ENCODE data around the gene HLCS. TPM values are rescaled to one million over a fixed set of nuclear protein-coding genes. Genes with fewer than 3 reads are reported as not detected.

HLCS gene
- total RNA-seq, 6 donors from 2014 or later = 15.3 to 34.6 (median 24.1) TPM

- H3K27me3 ChIP-seq = no peaks in the 10 kb centered on the region
- peaks cover 0 to 12% (median 0%) of the 10 kb centered on the region in 4 donors for H3K36me3 ChIP-seq
- DNase-seq = no peak
- H3K4me3 ChIP-seq = no peak overlapping the region
- WGBS, 2 donors = 97 to 98% methylated on average over 6 of the region's 6 CpGs
- peaks cover 0 to 4% (median 0%) of the 10 kb centered on the region in 4 donors for H3K9me3 ChIP-seq
- H3K27ac ChIP-seq = no peak overlapping the region
- peaks cover 0 to 3% (median 0%) of the 10 kb centered on the region in 4 donors for H3K4me1 ChIP-seq
- no peak for ATAC-seq (ENCODE audit: low FRiP score in 2 of 2)
- TF ChIP-seq EP300 (IDR thresholded peaks at IDR 0.05) = no peak
- no peak for TF ChIP-seq POLR2A (IDR thresholded peaks at IDR 0.05)
- no peak for TF ChIP-seq POLR2AphosphoS5 (IDR thresholded peaks at IDR 0.05)
- no peak for TF ChIP-seq CTCF (IDR thresholded peaks at IDR 0.05)
Measured at GRCh38 chr21:36949171-36950141, 17.0 kb downstream of the HLCS start.

GRCh38 chr21:36948686-36949085 is 17.8 kb downstream of the HLCS start:
- no peak overlapping the region for H3K4me3 ChIP-seq
- peaks cover 0 to 3% (median 0%) of the 10 kb centered on the region in 4 donors for H3K4me1 ChIP-seq
- no peak overlapping the region for H3K27ac ChIP-seq
- no peaks in the 10 kb centered on the region for H3K27me3 ChIP-seq
- 87 to 92% methylated on average over 6 of the region's 6 CpGs for WGBS, 2 donors
- ATAC-seq (ENCODE audit: low FRiP score in 2 of 2) (no peak), DNase-seq (no peak)
- H3K36me3 ChIP-seq = peaks cover 0 to 12% (median 0%) of the 10 kb centered on the region in 4 donors
- no peak for TF ChIP-seq EP300 (IDR thresholded peaks at IDR 0.05)
- TF ChIP-seq POLR2A (IDR thresholded peaks at IDR 0.05) = no peak
- TF ChIP-seq CTCF (IDR thresholded peaks at IDR 0.05) = no peak
- TF ChIP-seq POLR2AphosphoS5 (IDR thresholded peaks at IDR 0.05) = no peak
- peaks cover 0 to 4% (median 0%) of the 10 kb centered on the region in 4 donors for H3K9me3 ChIP-seq

GRCh38 chr21:36946949-36947356 is 19.5 kb downstream of the HLCS start:
- TF ChIP-seq POLR2AphosphoS5 (IDR thresholded peaks at IDR 0.05) (no peak), EP300 (IDR thresholded peaks at IDR 0.05) (no peak), CTCF (IDR thresholded peaks at IDR 0.05) (no peak), POLR2A (IDR thresholded peaks at IDR 0.05) (no peak)
- Histone ChIP-seq H3K9me3 (peaks cover 0 to 4% (median 0%) of the 10 kb centered on the region in 4 donors), H3K4me1 (peaks cover 0 to 3% (median 0%) of the 10 kb centered on the region in 4 donors), H3K27me3 (no peaks in the 10 kb centered on the region), H3K36me3 (peaks cover 0 to 12% (median 0%) of the 10 kb centered on the region in 4 donors), H3K27ac (no peak overlapping the region), H3K4me3 (no peak overlapping the region)
- ATAC-seq (ENCODE audit: low FRiP score in 2 of 2) (no peak), DNase-seq (no peak)
- WGBS, 2 donors = 61 to 69% methylated on average over 11 of the region's 11 CpGs

GRCh38 chr21:36945496-36946138 is 20.9 kb downstream of the HLCS start:
- Histone ChIP-seq H3K36me3 (peaks cover 0 to 12% (median 0%) of the 10 kb centered on the region in 4 donors), H3K27ac (no peak overlapping the region), H3K4me1 (peaks cover 0 to 3% (median 0%) of the 10 kb centered on the region in 4 donors), H3K4me3 (no peak overlapping the region), H3K27me3 (no peaks in the 10 kb centered on the region), H3K9me3 (peaks cover 0 to 4% (median 0%) of the 10 kb centered on the region in 4 donors)
- no peak for ATAC-seq (ENCODE audit: low FRiP score in 2 of 2)
- DNase-seq = no peak
- WGBS, 2 donors = 89 to 93% methylated on average over 6 of the region's 6 CpGs
- no peak for TF ChIP-seq EP300 (IDR thresholded peaks at IDR 0.05)
- no peak for TF ChIP-seq POLR2AphosphoS5 (IDR thresholded peaks at IDR 0.05)
- no peak for TF ChIP-seq POLR2A (IDR thresholded peaks at IDR 0.05)
- no peak for TF ChIP-seq CTCF (IDR thresholded peaks at IDR 0.05)
